Hepatocyte (in vitro differentiated cells): ENCODE data around the gene LAPTM5. TPM values are rescaled to one million over a fixed set of nuclear protein-coding genes. Genes with fewer than 3 reads are reported as not detected.

ENCODE experiments used
- DNase-seq: peaks from one replicate; pipeline ENCODE4 v3.0.0-alpha.2; 2016; ENCODE audit warnings: low spot score
- H2AFZ ChIP-seq: fragments of 200-600 bp; sonication (generic); 2 replicates; pipeline ENCODE4 v1.6.0; 2016; ENCODE audit warnings: antibody characterized with exemption, mild to moderate bottlenecking
- H3K27ac ChIP-seq: fragments of 200-600 bp; sonication (generic); 2 replicates; pipeline ENCODE4 v1.5.1; 2016; ENCODE audit warnings: mild to moderate bottlenecking
- H3K27me3 ChIP-seq: fragments of 200-600 bp; sonication (generic); 2 replicates; pipeline ENCODE4 v1.6.1; 2016
- H3K36me3 ChIP-seq: fragments of 200-600 bp; sonication (generic); replicated peaks from 2 replicates; pipeline ENCODE4 v1.5.1; 2016; ENCODE audit warnings: low read depth; ENCODE audit not compliant: insufficient read depth
- H3K4me1 ChIP-seq: fragments of 200-600 bp; sonication (generic); 2 replicates; pipeline ENCODE4 v1.5.1; 2016; ENCODE audit warnings: mild to moderate bottlenecking, moderate library complexity; ENCODE audit not compliant: insufficient read depth
- H3K4me2 ChIP-seq: fragments of 200-600 bp; sonication (generic); 2 replicates; pipeline ENCODE4 v1.6.0; 2016
- H3K4me3 ChIP-seq: fragments of 200-600 bp; sonication (generic); 2 replicates; pipeline ENCODE4 v1.5.1; 2016; ENCODE audit warnings: mild to moderate bottlenecking
- H3K79me2 ChIP-seq: fragments of 200-600 bp; sonication (generic); 2 replicates; pipeline ENCODE4 v1.6.0; 2017; ENCODE audit warnings: mild to moderate bottlenecking
- H3K9me2 ChIP-seq: fragments of 200-600 bp; sonication (generic); replicated peaks from 2 replicates; pipeline ENCODE4 v1.6.0; 2017; ENCODE audit warnings: mild to moderate bottlenecking; ENCODE audit not compliant: insufficient read depth
- H3K9me3 ChIP-seq: fragments of 200-600 bp; sonication (generic); 2 replicates; pipeline ENCODE4 v1.5.1; 2016; ENCODE audit warnings: low read depth, mild to moderate bottlenecking
- H4K20me1 ChIP-seq: fragments of 200-600 bp; sonication (generic); 2 replicates; pipeline ENCODE4 v1.6.0; 2016; ENCODE audit warnings: mild to moderate bottlenecking; ENCODE audit not compliant: insufficient read depth, poor library complexity, severe bottlenecking
- EZH2 ChIP-seq: fragments of 200-600 bp; sonication (generic); IDR thresholded peaks from 2 replicates; pipeline ENCODE4 v1.6.1; 2016; ENCODE audit warnings: antibody characterized with exemption, mild to moderate bottlenecking, borderline replicate concordance
- EZH2phosphoT487 ChIP-seq: fragments of 200-600 bp; sonication (generic); IDR thresholded peaks from one replicate; pipeline ENCODE4 v1.6.1; 2018; ENCODE audit warnings: antibody characterized with exemption, mild to moderate bottlenecking, low read depth, moderate library complexity; ENCODE audit not compliant: unreplicated experiment, severe bottlenecking
- WGBS: methylation state at CpG from one replicate; pipeline ENCODE4 v1.1.6; 2016; ENCODE audit warnings: low lambda C conversion rate; ENCODE audit errors: missing lambda C conversion rate; 5-methylcytosine and 5-hydroxymethylcytosine counted together
- polyA plus RNA-seq: library from polyadenylated mRNA; unstranded; fragments of >200 nt; fragmentation: Nextera tagmentation; extraction: Ambion mirVana; gene quantifications from 2 replicates; pipeline ENCODE4 v1.2.1, GENCODE V29; 2016
- total RNA-seq: library from RNA; depleted of rRNA; stranded (reverse); fragments of >200 nt; gene quantifications from 2 replicates; pipeline ENCODE4 v1.2.3, GENCODE V29; 2014
- TF ChIP-seq, protein P1 (sequence below): fragments of 200-600 bp; sonication (generic); IDR thresholded peaks from 2 replicates; pipeline ENCODE4 v1.5.1; 2016; ENCODE audit warnings: antibody characterized with exemption, mild to moderate bottlenecking; ENCODE audit not compliant: poor library complexity

Gene LAPTM5
- total and polyA plus RNA-seq, 2 experiments from 2014 or later: 2.6 to 3.2 TPM

DNA sequence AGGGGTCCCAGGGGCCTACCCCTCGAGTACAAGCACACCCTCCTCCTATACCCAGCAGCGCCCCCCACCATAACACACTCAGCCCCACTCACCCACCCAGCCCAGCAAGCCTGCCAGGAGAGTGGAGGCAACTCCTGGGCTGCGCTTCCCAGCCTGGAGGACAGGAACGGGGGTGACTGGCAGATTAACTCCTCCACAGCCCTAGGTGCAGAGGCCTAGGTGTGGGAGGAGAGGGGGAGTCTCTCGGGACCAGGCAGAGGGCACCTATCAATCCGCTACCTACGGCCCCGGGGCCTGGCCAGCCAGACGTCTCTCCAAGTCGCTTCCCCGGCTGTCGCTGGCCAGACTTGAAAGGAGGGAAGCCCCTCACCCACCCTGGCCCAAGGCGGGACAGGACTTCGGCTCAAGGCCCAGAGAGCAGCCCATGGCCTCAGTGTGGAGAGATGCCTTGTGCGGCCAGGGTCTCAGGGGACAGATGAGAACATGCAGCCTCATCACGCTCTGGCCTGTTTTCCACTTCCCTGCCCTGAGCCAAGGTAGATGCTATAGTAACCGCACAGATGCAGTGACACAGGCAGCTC is 59.1 kb downstream of the LAPTM5 start:
- Histone ChIP-seq H3K36me3 (no peaks in the 10 kb centered on the region), H3K9me3 (no peaks in the 10 kb centered on the region), H3K4me1 (peaks cover 4% of the 10 kb centered on the region), H2AFZ (no peak overlapping the region), H3K27me3 (no peaks in the 10 kb centered on the region), H4K20me1 (no peaks in the 10 kb centered on the region), H3K27ac (no peak overlapping the region), H3K4me2 (no peak overlapping the region), H3K4me3 (no peak overlapping the region), H3K79me2 (no peaks in the 10 kb centered on the region), H3K9me2 (no peaks in the 10 kb centered on the region)
- TF ChIP-seq EZH2: no peak
- TF ChIP-seq EZH2phosphoT487: no peak
- TF ChIP-seq, protein P1, sequence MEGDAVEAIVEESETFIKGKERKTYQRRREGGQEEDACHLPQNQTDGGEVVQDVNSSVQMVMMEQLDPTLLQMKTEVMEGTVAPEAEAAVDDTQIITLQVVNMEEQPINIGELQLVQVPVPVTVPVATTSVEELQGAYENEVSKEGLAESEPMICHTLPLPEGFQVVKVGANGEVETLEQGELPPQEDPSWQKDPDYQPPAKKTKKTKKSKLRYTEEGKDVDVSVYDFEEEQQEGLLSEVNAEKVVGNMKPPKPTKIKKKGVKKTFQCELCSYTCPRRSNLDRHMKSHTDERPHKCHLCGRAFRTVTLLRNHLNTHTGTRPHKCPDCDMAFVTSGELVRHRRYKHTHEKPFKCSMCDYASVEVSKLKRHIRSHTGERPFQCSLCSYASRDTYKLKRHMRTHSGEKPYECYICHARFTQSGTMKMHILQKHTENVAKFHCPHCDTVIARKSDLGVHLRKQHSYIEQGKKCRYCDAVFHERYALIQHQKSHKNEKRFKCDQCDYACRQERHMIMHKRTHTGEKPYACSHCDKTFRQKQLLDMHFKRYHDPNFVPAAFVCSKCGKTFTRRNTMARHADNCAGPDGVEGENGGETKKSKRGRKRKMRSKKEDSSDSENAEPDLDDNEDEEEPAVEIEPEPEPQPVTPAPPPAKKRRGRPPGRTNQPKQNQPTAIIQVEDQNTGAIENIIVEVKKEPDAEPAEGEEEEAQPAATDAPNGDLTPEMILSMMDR: no peak
- no peak for DNase-seq
- WGBS: 73% methylated on average over 17 of the region's 17 CpGs

DNA sequence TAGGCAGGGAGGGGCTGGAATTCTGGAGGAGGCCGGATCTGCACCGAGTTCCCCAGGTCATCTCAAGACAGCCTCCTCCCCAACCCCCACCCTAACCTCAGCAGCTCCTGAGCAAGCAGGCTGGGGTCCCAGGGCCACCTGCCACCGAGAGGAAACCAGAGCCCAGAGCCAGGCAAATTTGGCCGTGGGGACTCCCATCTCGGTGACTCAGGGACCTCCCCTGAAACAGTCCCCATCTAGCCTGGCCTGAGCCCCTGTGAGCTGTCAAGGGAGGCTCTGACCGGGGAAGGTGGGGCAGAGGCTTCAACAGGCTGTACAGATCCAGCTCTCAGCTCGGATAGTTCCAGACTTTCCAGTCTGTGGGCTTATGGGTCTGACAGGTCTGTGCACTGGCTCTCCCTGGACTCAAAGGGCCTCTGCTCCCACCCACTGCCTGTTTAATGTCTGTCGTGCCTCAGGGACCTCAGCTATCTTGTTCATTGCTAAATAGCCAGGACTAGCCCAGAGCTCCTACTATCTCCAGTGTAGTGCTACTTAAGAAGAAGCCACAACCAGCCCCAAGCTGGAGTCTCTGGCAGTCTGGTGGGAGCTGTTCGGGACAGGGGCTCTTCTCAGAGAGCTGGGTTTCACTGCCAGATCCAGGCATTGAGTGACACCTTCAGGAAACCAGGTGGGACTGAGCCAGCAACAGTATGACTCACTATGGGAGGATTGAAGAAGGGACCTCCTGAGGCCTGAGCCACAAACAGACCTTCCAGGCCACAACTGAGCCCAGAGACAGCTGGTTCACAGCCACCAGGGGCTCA is 59.8 kb downstream of the LAPTM5 start:
- no peak for DNase-seq
- Histone ChIP-seq H3K4me3 (no peak overlapping the region), H3K4me2 (no peak overlapping the region), H3K9me2 (no peaks in the 10 kb centered on the region), H3K36me3 (no peaks in the 10 kb centered on the region), H3K4me1 (peaks cover 4% of the 10 kb centered on the region), H3K9me3 (no peaks in the 10 kb centered on the region), H4K20me1 (no peaks in the 10 kb centered on the region), H3K27ac (no peak overlapping the region), H3K27me3 (no peaks in the 10 kb centered on the region), H2AFZ (no peak overlapping the region), H3K79me2 (no peaks in the 10 kb centered on the region)
- 46% methylated on average over 9 of the region's 9 CpGs for WGBS
- TF ChIP-seq, protein P1: no peak
- TF ChIP-seq EZH2phosphoT487: no peak
- TF ChIP-seq EZH2: no peak

DNA sequence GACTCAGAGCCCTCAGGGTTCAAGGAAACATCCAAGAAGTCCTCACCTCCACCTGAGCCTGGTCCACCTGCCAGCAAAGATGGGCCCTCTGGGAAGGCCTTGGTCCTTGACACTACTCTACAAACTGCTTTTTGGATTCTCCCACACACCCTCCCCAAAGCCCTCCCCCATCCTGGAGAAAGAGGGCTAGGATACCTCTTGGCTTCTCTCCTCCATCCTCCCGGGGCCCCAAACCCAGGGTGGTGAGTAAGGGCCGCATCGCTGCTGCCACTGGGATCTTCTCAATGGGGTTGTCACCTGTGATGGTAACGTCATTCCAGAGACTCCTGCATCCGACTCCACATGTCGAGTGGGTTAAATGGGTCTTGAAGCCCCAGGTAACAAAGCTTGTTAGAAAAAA is 60.7 kb downstream of the LAPTM5 start:
- H3K9me2 ChIP-seq: no peaks in the 10 kb centered on the region
- TF ChIP-seq EZH2: no peak
- TF ChIP-seq, protein P1: no peak
- no peak for TF ChIP-seq EZH2phosphoT487
- no peak overlapping the region for H3K4me2 ChIP-seq
- H3K79me2 ChIP-seq: no peaks in the 10 kb centered on the region
- no peaks in the 10 kb centered on the region for H3K27me3 ChIP-seq
- no peak overlapping the region for H2AFZ ChIP-seq
- no peak for DNase-seq
- H3K27ac ChIP-seq: no peak overlapping the region
- H3K9me3 ChIP-seq: no peaks in the 10 kb centered on the region
- H3K4me1 ChIP-seq: peaks cover 4% of the 10 kb centered on the region
- no peak overlapping the region for H3K4me3 ChIP-seq
- no peaks in the 10 kb centered on the region for H3K36me3 ChIP-seq
- WGBS: 93% methylated on average over 6 of the region's 6 CpGs
- H4K20me1 ChIP-seq: no peaks in the 10 kb centered on the region
